T-helper 1 cell (primary cell): ENCODE measurements around the gene DIDO1.

Experiments
- DNase-seq, 5 donors: peaks; one replicate each; pipeline ENCODE4 v3.0.0-alpha.2; 2012 to 2020

The DIDO1 gene

GRCh38 chr20:62908971-62909791, 17.1 kb downstream of the DIDO1 start:
- DNase-seq = no peak

DNA sequence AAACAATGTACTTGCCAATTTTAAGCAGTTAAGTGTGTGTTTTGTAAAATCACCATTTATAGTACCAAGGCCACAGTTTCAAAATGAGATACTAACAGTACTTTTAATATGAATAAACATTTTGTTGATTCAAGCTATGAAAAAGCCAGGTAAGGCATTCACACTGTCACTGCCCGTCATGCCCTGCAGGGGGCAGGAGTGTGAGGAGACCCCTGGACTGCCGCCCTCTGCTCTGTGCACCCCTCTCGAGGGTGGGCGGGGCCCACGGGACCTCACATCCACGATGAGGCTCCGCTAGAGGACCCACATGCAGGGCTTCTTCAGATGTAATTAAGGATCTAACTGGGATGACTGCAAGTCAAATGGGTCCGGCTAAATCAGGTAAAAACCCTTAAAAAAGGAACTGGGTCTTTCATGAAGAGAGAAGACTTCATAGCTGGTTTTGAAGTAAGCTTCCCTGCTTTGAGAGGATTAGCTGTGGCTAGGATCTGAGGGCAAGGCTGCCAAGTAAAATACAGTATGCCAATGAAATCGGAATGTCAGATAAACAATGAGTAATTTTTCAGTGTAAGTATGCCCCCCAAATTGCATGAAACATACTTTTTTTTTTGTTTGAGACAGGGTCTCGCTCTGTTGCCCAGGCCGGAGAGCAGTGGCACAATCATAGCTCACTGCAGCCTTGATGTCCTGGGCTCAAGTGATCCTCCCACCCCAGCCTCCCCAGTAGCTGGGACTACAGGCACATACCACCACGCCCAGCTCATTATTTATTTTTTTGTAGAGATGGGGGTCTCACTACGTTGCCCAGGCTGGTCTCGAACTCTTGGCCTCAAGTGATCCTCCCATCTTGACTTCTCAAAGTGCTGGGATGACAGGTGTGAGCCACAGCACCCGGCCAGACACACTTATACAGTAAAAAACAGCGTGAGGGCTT, 18.7 kb downstream of the DIDO1 start:
- no peak for DNase-seq

DNA sequence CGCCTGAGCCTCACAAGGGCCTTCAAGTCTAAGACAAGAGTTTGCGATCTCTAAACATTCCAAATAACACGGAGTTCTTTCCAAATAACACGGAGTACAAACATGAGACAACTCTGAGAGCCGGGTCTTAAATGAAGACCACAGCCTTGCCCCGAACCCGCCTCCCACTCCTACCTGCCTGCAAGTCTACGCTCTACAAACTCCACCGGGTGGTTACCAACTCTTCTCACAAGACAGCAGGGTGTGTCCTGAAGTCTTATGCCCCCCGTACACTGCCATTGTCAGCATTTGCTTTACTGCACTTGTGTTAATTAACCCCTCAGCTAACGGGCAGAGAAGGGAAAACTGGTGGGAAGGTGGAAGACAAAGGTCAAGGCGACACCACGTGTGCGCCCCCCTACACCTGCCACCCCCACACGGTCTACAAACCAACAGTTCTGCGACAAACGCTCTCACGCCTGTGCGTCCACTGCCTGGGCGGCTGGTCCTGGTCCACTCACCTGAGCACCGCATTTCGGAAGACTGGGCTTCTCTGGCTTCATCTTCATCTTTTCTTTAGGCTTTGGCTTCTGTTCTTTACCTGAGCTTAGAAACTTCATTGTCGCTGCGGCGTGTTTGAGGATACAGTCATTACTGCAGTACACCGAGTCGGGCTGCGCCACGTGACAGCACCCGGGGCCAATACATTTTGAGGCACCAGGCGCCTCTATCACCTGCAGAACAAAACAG, 19.5 kb downstream of the DIDO1 start:
- no peak for DNase-seq

GRCh38 chr20:62906209-62906608, 20.1 kb downstream of the DIDO1 start:
- DNase-seq = no peak

DNA sequence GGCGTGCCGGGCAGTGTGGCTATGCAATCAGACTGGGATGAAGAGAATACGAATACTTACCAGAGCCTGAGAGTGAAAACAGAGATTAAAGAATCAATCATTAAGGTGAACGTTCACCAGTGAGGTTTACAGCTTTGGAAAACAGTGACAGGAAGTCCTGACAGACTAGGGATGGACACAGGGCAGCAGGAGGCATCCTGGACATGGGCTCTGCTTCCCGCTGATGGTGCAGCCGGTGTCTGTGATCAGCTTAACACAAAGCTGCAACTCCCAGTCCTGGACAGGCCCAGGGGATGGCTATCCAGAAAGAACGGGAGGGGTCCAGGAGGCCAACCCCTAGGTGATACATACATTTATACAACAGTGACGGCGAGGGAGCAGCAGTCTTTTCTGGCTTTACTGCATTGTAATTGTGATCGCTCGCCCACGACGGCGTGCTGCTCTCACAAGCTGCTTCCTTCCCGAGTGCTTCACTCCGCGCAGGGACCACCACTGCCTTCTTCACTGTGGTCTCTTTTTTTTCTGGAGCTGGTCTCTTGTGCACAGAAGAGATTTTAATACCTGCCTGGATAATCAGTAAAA, 20.7 kb downstream of the DIDO1 start:
- no peak for DNase-seq

GRCh38 chr20:62902926-62903615, 23.2 kb downstream of the DIDO1 start:
- no peak for DNase-seq

GRCh38 chr20:62901891-62902290, 24.4 kb downstream of the DIDO1 start:
- no peak for DNase-seq

DNA sequence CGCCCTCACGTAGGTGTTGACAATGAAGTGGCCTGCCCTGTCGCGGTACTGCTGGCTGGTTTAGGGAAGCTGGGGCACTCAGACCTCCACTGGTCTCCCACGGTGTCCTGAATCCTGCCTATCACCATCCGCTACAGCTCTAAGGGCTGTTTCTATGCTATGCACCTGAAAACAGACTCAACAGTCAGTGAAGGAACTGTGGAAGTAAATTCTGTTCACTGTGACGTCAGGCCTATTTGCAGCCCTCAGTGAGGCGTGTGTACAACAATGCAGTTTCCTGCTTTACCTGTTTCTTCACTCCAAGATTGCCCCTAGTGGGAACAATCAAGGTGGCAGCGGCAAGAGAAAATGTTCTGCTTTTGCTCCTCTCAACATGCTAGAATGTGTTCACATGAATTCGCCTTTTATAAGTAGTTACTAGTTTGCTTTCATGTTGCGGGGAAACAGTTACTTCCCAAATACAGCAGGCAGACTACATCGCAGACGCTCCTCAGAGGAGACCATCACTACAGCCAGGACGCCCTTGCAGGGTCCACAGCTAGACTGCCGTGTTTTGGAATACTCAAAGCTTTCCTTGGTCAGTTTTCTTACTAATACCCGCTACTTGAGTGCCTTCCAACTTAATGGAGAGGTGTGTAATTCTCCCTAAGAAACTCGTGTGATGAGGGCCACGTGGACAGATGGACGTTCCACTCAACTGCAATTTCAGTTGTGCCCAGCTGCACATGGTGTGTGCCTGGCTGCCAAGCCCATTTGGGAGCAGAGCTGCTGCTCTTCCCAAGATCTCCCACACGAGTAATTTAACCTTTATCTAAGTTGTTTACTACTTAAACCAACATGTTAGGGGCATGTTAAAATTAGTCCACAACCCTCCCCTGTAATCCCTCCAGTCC, 25.4 kb downstream of the DIDO1 start:
- DNase-seq = no peak

GRCh38 chr20:62900052-62900691, 26.1 kb downstream of the DIDO1 start:
- peak; percentile 44 to 71 (median 65) for DNase-seq

- no peak for DNase-seq
Measured at GRCh38 chr20:62899633-62900051, 26.7 kb downstream of the DIDO1 start.

GRCh38 chr20:62898970-62899632, 27.2 kb downstream of the DIDO1 start:
- DNase-seq = peak in 1 of 5 donors; percentile 64

DNA sequence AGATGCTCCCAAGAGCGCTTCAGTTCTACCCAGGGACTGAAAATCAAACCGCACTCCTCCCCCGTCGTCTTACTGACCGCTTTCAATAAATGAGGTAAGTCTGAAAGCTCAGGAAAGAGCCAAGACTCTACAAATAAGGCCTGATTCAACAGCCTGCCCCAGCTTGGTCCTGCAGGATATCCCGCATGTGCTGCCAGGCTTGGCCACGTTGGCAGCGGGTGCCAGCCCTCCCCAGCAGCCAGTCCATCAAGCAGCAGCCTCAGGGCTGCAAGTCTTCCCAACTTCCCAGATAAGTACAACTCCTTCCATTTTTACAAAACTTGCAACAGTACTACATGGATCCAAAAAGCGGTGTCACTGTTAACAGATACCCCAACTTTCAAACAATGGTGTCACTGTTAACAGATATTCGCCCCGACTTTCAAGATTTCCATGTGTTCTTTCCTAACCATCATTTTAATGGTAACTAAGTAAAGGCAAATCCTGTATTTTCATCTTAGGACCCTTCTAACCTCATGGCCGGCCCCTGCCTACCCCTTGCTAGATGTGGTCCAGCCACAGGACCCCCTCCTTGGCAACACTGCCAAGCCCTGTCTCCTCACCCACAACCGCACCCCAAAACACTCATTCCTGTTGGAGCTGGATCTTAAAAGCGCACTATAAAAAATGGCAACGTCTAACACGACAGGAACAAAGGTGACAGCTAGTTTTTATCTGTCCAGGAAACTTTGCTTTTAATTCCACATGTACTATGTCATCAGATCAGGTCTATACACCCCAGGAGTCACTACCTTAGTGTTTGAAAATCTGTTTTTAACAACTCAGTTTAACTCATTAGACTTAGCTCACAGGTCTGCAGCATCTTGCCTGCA, 28.0 kb downstream of the DIDO1 start:
- no peak for DNase-seq

- no peak for DNase-seq
Measured at GRCh38 chr20:62897666-62898065, 28.6 kb downstream of the DIDO1 start.

- no peak for DNase-seq
Measured at GRCh38 chr20:62896526-62896925, 29.8 kb downstream of the DIDO1 start.

DNA sequence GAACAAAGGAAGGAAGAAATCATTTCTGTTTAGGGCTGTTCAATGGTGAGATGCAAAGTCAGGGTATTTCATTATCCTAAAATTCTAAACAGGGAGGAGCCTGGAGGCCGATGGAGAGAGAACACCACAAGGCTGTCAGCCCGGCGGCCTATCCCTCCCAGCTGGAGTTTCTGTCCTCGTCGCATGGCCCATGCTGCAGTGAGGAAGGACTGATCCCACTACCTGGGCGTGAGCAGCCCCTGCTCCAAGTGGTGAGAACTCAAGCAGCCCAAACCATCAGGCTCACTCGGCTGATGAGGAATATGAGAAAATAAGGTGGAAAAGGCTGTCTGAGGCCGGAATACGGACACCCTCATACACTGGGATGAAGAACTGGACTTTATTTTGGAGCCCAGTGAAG, 30.8 kb downstream of the DIDO1 start:
- DNase-seq = no peak

DNA sequence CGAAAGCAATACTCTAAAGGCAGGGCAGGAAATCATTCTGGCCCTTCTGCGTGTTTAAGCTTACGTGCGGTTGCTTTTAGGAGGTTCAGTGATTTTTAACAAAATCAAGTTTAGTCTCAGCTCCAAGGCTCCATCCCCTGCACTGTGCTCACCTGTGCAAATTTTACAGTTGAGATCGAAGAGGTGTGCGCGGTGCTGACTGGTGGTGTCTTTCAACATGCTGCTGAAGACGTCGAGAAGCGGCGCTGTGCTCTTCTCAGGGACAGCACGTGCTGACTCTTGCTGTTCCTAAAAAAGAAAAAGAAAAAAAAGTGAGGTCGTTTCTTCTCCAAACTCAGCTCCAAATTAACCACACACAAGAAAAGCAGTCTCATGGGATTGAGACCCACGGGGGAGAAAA, 32.0 kb downstream of the DIDO1 start:
- no peak for DNase-seq

DNA sequence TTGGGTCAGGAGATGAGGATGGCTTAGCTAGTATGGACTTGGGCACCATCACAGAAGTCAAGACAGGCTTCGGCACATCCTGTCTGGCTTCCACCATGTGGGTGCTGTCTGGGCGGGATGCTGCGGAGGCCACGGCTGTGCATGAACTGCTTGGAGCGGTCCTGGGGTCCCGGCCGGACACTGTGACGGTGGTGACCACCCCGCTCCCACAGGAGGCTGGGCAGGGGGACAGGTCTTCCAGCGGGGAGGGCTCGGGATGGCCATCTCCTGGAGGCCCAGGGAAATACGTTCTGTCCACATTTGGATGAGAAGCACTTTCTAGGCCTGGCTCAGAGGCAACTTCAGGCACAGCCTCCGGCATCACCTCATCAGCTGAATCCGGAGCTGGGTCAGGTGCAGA, 32.6 kb downstream of the DIDO1 start:
- DNase-seq = no peak

DNA sequence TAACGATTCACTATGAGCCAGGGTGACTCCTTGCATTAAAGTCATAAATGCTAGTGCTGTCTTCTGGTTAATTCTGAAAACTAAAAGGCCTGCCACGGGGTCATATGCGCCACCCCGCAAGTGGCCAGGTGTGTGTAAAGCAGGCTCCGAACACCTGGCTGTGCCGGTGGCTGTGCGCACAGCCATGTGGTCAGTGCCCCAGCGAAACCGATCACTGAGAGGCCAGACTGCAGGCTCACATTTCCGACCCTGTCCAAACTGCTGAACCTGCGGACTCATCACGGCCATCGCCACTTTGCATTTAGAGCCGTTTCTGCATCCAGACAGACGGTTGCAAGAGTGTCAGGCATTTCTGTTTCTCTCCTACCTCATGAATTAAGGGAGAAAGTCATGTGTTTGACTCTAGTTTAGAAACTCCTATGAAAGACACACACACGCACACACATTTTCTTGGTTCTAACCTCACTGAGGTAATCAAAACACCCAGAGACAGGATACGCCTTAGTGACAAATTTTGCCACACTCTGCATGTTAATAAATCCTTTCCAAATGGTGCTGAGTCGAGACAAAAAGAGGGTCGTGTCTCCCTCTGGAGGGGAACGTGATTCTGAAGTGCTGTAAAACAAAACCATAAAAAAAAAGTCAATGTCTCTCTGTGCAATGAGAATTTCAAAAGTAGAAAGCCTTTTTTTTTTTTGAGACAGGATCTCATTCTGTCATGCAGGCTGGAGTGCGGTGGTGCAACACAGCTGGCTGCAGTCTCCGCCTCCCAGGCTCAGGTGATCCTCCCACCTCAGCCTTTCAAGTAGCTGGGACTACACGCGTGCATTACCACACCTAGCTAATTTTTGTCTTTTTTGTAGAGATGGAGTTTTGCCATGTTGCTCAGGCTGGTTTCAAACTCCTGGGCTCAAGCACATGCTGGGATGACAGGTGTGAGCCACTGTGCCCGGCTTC, 33.7 kb downstream of the DIDO1 start:
- no peak for DNase-seq
